Ovary (tissue), 9 donors: ENCODE measurements around the gene SFI1. TPM values are rescaled to one million over a fixed set of nuclear protein-coding genes. Genes with fewer than 3 reads are reported as not detected.

Source experiments
- DNase-seq, 5 donors: peaks; one replicate each; pipeline ENCODE4 v3.0.0-alpha.2; 2019 to 2020
- H3K27ac ChIP-seq, 2 donors: fragments of 200-600 bp; one replicate each; pipeline versions ENCODE4 v1.5.1 to v1.8.0; 2019 to 2022
- H3K27me3 ChIP-seq: fragments of 200-600 bp; one replicate; pipeline ENCODE4 v1.8.0; 2022
- H3K36me3 ChIP-seq: fragments of 200-600 bp; sonication (generic); one replicate; pipeline ENCODE4 v1.5.1; 2019
- H3K4me1 ChIP-seq: one replicate; pipeline ENCODE4 v1.8.1; 2013; ENCODE audit warnings: mild to moderate bottlenecking, moderate library complexity; ENCODE audit not compliant: insufficient read depth
- H3K4me3 ChIP-seq: fragments of 200-600 bp; sonication (generic); one replicate; pipeline ENCODE4 v1.5.1; 2017
- H3K9me3 ChIP-seq, 2 donors: fragments of 200-600 bp in 1 of 2; sonication (generic) in 1 of 2; one replicate each; pipeline versions ENCODE4 v1.5.1 to v1.8.1; 2013 to 2019; ENCODE audit warnings: mild to moderate bottlenecking in 1 of 2, moderate library complexity in 1 of 2
- CTCF ChIP-seq, 3 donors: fragments of 450-650 bp in 2 of 3; fragments of 200-600 bp in 1 of 3; IDR thresholded peaks; one replicate each; pipeline versions ENCODE4 v1.5.1 to v1.8.0; 2016 to 2022; ENCODE audit warnings: antibody characterized with exemption in 3 of 3, mild to moderate bottlenecking in 1 of 3
- EP300 ChIP-seq: sonication (generic); formaldehyde crosslinking; IDR thresholded peaks from one replicate; pipeline ENCODE4 v1.6.1; 2017; ENCODE audit warnings: antibody characterized with exemption
- POLR2A ChIP-seq: fragments of 450-650 bp; IDR thresholded peaks from one replicate; pipeline ENCODE4 v1.6.1; 2017; ENCODE audit warnings: antibody characterized with exemption, mild to moderate bottlenecking, moderate library complexity
- WGBS, 3 donors: extraction: QIAGEN DNeasy Blood & Tissue Kit in 1 of 3; methylation state at CpG; one replicate each; pipeline versions ENCODE4 v1.1.5 to v1.1.7; 2013 to 2017; 5-methylcytosine and 5-hydroxymethylcytosine counted together
- intact Hi-C, 4 donors: fragments of 100-400 bp; cut with DNase I; formaldehyde crosslinking; loops; one replicate each; pipeline versions ENCODE4 v1.11.0 to v1.15.1; 2022 to 2023
- polyA plus RNA-seq, 2 donors: library from polyadenylated mRNA; stranded (reverse); fragments of 200-250 nt in 1 of 2; fragments of 350-450 nt in 1 of 2; fragmentation: Illumina TruSeq in 1 of 2; extraction: RNeasy Lipid Tissue Mini Kit (QIAGEN cat#74804) in 1 of 2; gene quantifications; one replicate each; pipeline ENCODE4 v1.2.3, GENCODE V29; 2013 to 2014
- total RNA-seq, 7 donors: library from RNA; depleted of rRNA in 2 of 7; stranded (reverse); fragments of >200 nt in 2 of 7; fragmentation: NEBNext Ultra II Directional in 3 of 7; extraction: Animal tissue kit (Norgen Biotek cat#: 25700) in 3 of 7; gene quantifications; one replicate each; pipeline versions ENCODE4 v1.1.0 to v1.2.4, GENCODE V29; 2016 to 2023
- donor health status: DM: no; HTN: no; CAD: no; lungs with moderate emphysema.
- donor health status: DM: no; HTN: no; CAD: no.
- donor health status: Bipolar disorder and iron deficiency.
- donor health status: DM: yes; HTN: yes; CAD: no.
- donor health status: DM: no; HTN: no; CAD: no.
- donor health status: DM: yes; HTN: yes; CAD: no.

SFI1 gene
- total and polyA plus RNA-seq, 9 donors: 10.8 to 33.9 (median 25.2) TPM

GRCh38 chr22:31613286-31613903 is 117.1 kb downstream of the SFI1 start:
- Histone ChIP-seq H3K27ac (no peak overlapping the region), H3K4me1 (peaks cover 17% of the 10 kb centered on the region), H3K27me3 (no peaks in the 10 kb centered on the region), H3K4me3 (no peak overlapping the region), H3K9me3 (no peaks in the 10 kb centered on the region), H3K36me3 (no peaks in the 10 kb centered on the region)
- 88 to 90% (median 90%) methylated on average over 23 of the region's 23 CpGs for WGBS, 3 donors
- TF ChIP-seq EP300: no peak
- TF ChIP-seq POLR2A: no peak
- no peak for TF ChIP-seq CTCF (IDR thresholded peaks at IDR 0.05)
- intact Hi-C loops: no loop called here
- DNase-seq: no peak

- Histone ChIP-seq H3K27me3 (no peaks in the 10 kb centered on the region), H3K4me3 (no peak overlapping the region), H3K27ac (no peak overlapping the region), H3K9me3 (no peaks in the 10 kb centered on the region), H3K36me3 (no peaks in the 10 kb centered on the region), H3K4me1 (peaks cover 17% of the 10 kb centered on the region)
- intact Hi-C loops: no loop called here
- WGBS, 3 donors: 79 to 84% (median 84%) methylated on average over 10 of the region's 10 CpGs
- no peak for DNase-seq
- TF ChIP-seq POLR2A: no peak
- no peak for TF ChIP-seq EP300
- TF ChIP-seq CTCF (IDR thresholded peaks at IDR 0.05): no peak
Observed at GRCh38 chr22:31613904-31614296, 117.6 kb downstream of the SFI1 start.

GRCh38 chr22:31614781-31615490 is 118.6 kb downstream of the SFI1 start:
- WGBS, 3 donors: 66 to 77% (median 71%) methylated on average over 16 to 18 of the region's 18 CpGs
- DNase-seq: peak in 1 of 5 donors; percentile 26
- intact Hi-C loops: no loop called here
- H3K4me1 ChIP-seq: peaks cover 17% of the 10 kb centered on the region
- H3K27me3 ChIP-seq: no peaks in the 10 kb centered on the region
- H3K9me3 ChIP-seq: no peaks in the 10 kb centered on the region
- peak overlapping the region in 1 of 2 donors; percentile 25 for H3K27ac ChIP-seq
- H3K36me3 ChIP-seq: no peaks in the 10 kb centered on the region
- no peak overlapping the region for H3K4me3 ChIP-seq
- TF ChIP-seq POLR2A (no peak), CTCF (IDR thresholded peaks at IDR 0.05) (no peak), EP300 (no peak)

GRCh38 chr22:31615491-31615860 is 119.1 kb downstream of the SFI1 start:
- TF ChIP-seq CTCF (IDR thresholded peaks at IDR 0.05): no peak
- no peak for TF ChIP-seq EP300
- TF ChIP-seq POLR2A: no peak
- no peak for DNase-seq
- H3K36me3 ChIP-seq: no peaks in the 10 kb centered on the region
- 58 to 67% (median 62%) methylated on average over 4 of the region's 4 CpGs for WGBS, 3 donors
- peaks cover 17% of the 10 kb centered on the region for H3K4me1 ChIP-seq
- H3K27ac ChIP-seq: peak overlapping the region in 1 of 2 donors; percentile 25
- intact Hi-C loops: no loop called here
- no peak overlapping the region for H3K4me3 ChIP-seq
- H3K27me3 ChIP-seq: no peaks in the 10 kb centered on the region
- no peaks in the 10 kb centered on the region for H3K9me3 ChIP-seq
